Peyer's patch (tissue), 4 donors: ENCODE data around the gene PLIN5. TPM values are rescaled to one million over a fixed set of nuclear protein-coding genes. Genes with fewer than 3 reads are reported as not detected.

Experiments used
- DNase-seq, 3 donors: peaks; one replicate each; pipeline ENCODE4 v3.0.0-alpha.2; 2017 to 2019
- H3K27ac ChIP-seq, 4 donors: fragments of 200-600 bp; sonication (generic); one replicate each; pipeline ENCODE4 v1.5.1; 2016 to 2019
- H3K27me3 ChIP-seq, 2 donors: fragments of 200-600 bp; sonication (generic); one replicate each; pipeline ENCODE4 v1.5.1; 2019
- H3K36me3 ChIP-seq, 3 donors: fragments of 200-600 bp; sonication (generic); one replicate each; pipeline ENCODE4 v1.5.1; 2016 to 2019
- H3K4me1 ChIP-seq, 4 donors: fragments of 200-600 bp; sonication (generic); one replicate each; pipeline ENCODE4 v1.5.1; 2016 to 2019
- H3K4me3 ChIP-seq, 4 donors: fragments of 200-600 bp; sonication (generic); 1 replicate in 3 of 4; 2 replicates in 1 of 4; pipeline ENCODE4 v1.5.1; 2016 to 2019; ENCODE audit warnings: mild to moderate bottlenecking in 1 of 4
- H3K9me3 ChIP-seq, 4 donors: fragments of 200-600 bp; sonication (generic); one replicate each; pipeline ENCODE4 v1.5.1; 2016 to 2019; ENCODE audit warnings: mild to moderate bottlenecking in 1 of 4
- CTCF ChIP-seq, 6 experiments: fragments of 450-650 bp in 4 of 6; fragments of 200-600 bp in 2 of 6; sonication (generic) in 1 of 6; IDR thresholded peaks; one replicate each; pipeline ENCODE4 v1.5.1; 2017 to 2019; ENCODE audit warnings: antibody characterized with exemption in 6 of 6, mild to moderate bottlenecking in 3 of 6, moderate library complexity in 1 of 6
- POLR2A ChIP-seq, 2 donors: fragments of 450-650 bp; IDR thresholded peaks; one replicate each; pipeline ENCODE4 v1.5.1; 2017; ENCODE audit warnings: antibody characterized with exemption in 2 of 2, mild to moderate bottlenecking in 2 of 2, moderate library complexity in 2 of 2
- total RNA-seq, 4 donors: library from RNA; depleted of rRNA; stranded (reverse); fragments of >200 nt; gene quantifications; one replicate each; pipeline ENCODE4 v1.1.0, GENCODE V29; 2016

Gene PLIN5
- total RNA-seq, 4 donors from 2014 or later: 2.1 to 3.2 TPM; not detected in 2

GRCh38 chr19:4507804-4508203, 27.2 kb downstream of the PLIN5 start:
- Histone ChIP-seq H3K36me3 (peaks cover 0 to 9% (median 0%) of the 10 kb centered on the region in 3 donors), H3K27ac (no peak overlapping the region), H3K9me3 (no peaks in the 10 kb centered on the region), H3K4me3 (no peak overlapping the region), H3K4me1 (no peaks in the 10 kb centered on the region), H3K27me3 (no peaks in the 10 kb centered on the region)
- TF ChIP-seq CTCF (IDR thresholded peaks at IDR 0.05) (no peak), POLR2A (IDR thresholded peaks at IDR 0.05) (no peak)
- DNase-seq: no peak

- no peak for DNase-seq
- Histone ChIP-seq H3K27me3 (no peaks in the 10 kb centered on the region), H3K4me3 (no peak overlapping the region), H3K27ac (no peak overlapping the region), H3K36me3 (peaks cover 0 to 16% (median 0%) of the 10 kb centered on the region in 3 donors), H3K9me3 (no peaks in the 10 kb centered on the region), H3K4me1 (no peaks in the 10 kb centered on the region)
- TF ChIP-seq CTCF (IDR thresholded peaks at IDR 0.05): no peak
- TF ChIP-seq POLR2A (IDR thresholded peaks at IDR 0.05): no peak
Observed at GRCh38 chr19:4507150-4507452, 27.9 kb downstream of the PLIN5 start.

- no peak for DNase-seq
- Histone ChIP-seq H3K27ac (no peak overlapping the region), H3K9me3 (no peaks in the 10 kb centered on the region), H3K4me1 (no peaks in the 10 kb centered on the region), H3K27me3 (no peaks in the 10 kb centered on the region), H3K36me3 (peaks cover 0 to 21% (median 0%) of the 10 kb centered on the region in 3 donors), H3K4me3 (no peak overlapping the region)
- TF ChIP-seq POLR2A (IDR thresholded peaks at IDR 0.05) (no peak), CTCF (IDR thresholded peaks at IDR 0.05) (no peak)
Observed at GRCh38 chr19:4506449-4507149, 28.4 kb downstream of the PLIN5 start.

GRCh38 chr19:4505570-4506448, 29.2 kb downstream of the PLIN5 start:
- Histone ChIP-seq H3K27me3 (no peaks in the 10 kb centered on the region), H3K36me3 (peaks cover 0 to 26% (median 0%) of the 10 kb centered on the region in 3 donors), H3K9me3 (no peaks in the 10 kb centered on the region), H3K4me3 (no peak overlapping the region), H3K27ac (no peak overlapping the region), H3K4me1 (no peaks in the 10 kb centered on the region)
- TF ChIP-seq CTCF (IDR thresholded peaks at IDR 0.05): no peak
- no peak for TF ChIP-seq POLR2A (IDR thresholded peaks at IDR 0.05)
- no peak for DNase-seq

- Histone ChIP-seq H3K27ac (no peak overlapping the region), H3K9me3 (no peaks in the 10 kb centered on the region), H3K36me3 (peaks cover 0 to 34% (median 0%) of the 10 kb centered on the region in 3 donors), H3K27me3 (no peaks in the 10 kb centered on the region), H3K4me1 (no peaks in the 10 kb centered on the region), H3K4me3 (no peak overlapping the region)
- TF ChIP-seq CTCF (IDR thresholded peaks at IDR 0.05) (no peak), POLR2A (IDR thresholded peaks at IDR 0.05) (no peak)
- DNase-seq: no peak
Observed at GRCh38 chr19:4504891-4505569, 30.0 kb downstream of the PLIN5 start.
